Hepatocyte (in vitro differentiated cells): ENCODE results near the gene IGF2.

ENCODE experiments used
- CTCF ChIP-seq: fragments of 200-600 bp; sonication (generic); IDR thresholded peaks from 2 replicates; pipeline ENCODE4 v1.5.1; 2016; ENCODE audit warnings: antibody characterized with exemption, mild to moderate bottlenecking; ENCODE audit not compliant: poor library complexity
- EZH2 ChIP-seq: fragments of 200-600 bp; sonication (generic); IDR thresholded peaks from 2 replicates; pipeline ENCODE4 v1.6.1; 2016; ENCODE audit warnings: antibody characterized with exemption, mild to moderate bottlenecking, borderline replicate concordance

DNA sequence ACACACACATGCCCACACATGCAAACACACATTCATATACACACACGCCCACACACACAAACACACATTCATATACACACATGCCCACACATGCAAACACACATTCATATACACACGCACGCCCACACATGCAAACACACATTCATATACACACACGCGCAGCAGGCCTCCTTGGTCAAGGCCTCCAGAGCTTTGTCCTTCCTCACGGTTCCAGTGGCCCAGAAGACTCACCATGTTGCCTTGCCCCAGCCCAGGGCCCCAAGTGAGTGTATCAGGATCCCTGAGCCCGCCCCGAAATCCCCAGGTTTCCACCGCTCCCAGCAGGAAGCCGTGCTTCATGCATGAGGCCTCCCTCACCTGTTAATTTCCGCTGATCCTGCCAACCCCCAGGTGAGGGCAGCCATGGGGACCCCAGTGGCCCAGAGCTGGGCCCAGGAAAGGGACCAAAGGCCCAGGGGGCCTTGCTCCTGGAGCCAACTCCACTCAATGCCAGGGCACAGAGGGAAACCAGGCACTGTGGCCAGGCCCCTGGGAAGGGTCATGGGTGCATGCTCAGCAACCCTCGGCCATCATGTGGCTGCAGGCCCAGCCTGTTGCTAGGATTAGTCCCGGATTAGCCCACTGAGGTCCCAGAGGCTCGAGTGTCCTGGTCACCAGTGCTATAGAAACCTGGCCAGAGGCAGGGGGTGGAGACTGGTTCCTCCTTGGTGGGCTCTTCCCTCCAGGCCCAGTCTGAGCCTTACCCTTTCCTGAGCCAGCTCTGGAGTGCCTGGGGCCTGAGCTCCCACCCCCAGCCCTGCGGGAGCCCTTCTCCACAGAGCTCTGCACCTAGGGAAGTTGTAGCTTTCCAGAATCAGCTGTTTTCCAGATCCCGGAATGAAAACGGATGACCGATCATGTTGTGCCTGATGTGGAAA lies 34.4 kb downstream of the IGF2 start:
- TF ChIP-seq CTCF (no peak), EZH2 (no peak)
